ENCODE results near the gene DISP1. TPM values are rescaled to one million over a fixed set of nuclear protein-coding genes. Genes with fewer than 3 reads are reported as not detected.
"Not testable (repeated sequence)": the region's sequence is repeated elsewhere in the genome, so short reads cannot be mapped to it uniquely, and the experiment has no call there.

Gene DISP1
- total and polyA plus RNA-seq, 2 experiments from 2014 or later: 2.4 to 4.4 TPM

- no peak overlapping the region for H3K27ac ChIP-seq (ENCODE audit: low read depth)
- TF ChIP-seq EZH2 (IDR thresholded peaks at IDR 0.05; ENCODE audit: low read depth, unreplicated experiment) (no peak), EZH2phosphoT487 (IDR thresholded peaks at IDR 0.05; ENCODE audit: unreplicated experiment) (no peak), NANOG (IDR thresholded peaks at IDR 0.05; ENCODE audit: borderline replicate concordance) (no peak), POLR2AphosphoS5 (IDR thresholded peaks at IDR 0.05; ENCODE audit: low read depth) (no peak), CTCF (conservative IDR thresholded peaks at IDR 0.05; ENCODE audit: low read depth in 2 of 2) (no peak), ETS1 (IDR thresholded peaks at IDR 0.05) (no peak)
- no peaks in the 10 kb centered on the region for H3K27me3 ChIP-seq (ENCODE audit: insufficient read depth)
- H2AFZ ChIP-seq: no peak overlapping the region
- no peaks in the 10 kb centered on the region for H3K9me3 Mint-ChIP-seq
- no peak overlapping the region for H3K4me3 Mint-ChIP-seq
- no peaks in the 10 kb centered on the region for H3K79me2 ChIP-seq (replicated peaks; ENCODE audit: insufficient read depth)
- peak overlapping the region; percentile 37; the same call in 1 of the 2 replicates for H3K27ac Mint-ChIP-seq
- no peaks in the 10 kb centered on the region for H3K27me3 Mint-ChIP-seq (ENCODE audit: insufficient read depth, low read depth, poor library complexity)
- no peak for ATAC-seq
- DNase-seq (ENCODE audit: low spot score): no peak
- no peak overlapping the region for H3K4me2 ChIP-seq
- no peaks in the 10 kb centered on the region for H3K36me3 Mint-ChIP-seq (ENCODE audit: low read depth)
- no peak overlapping the region for H3K4me3 ChIP-seq
- no peaks in the 10 kb centered on the region for H4K20me1 ChIP-seq (replicated peaks; ENCODE audit: insufficient read depth)
- peaks cover 19% of the 10 kb centered on the region; the same call in 1 of the 2 replicates for H3K4me1 ChIP-seq (ENCODE audit: insufficient read depth)
- no peaks in the 10 kb centered on the region for H3K36me3 ChIP-seq (ENCODE audit: insufficient read depth)
- peaks cover 35% of the 10 kb centered on the region for H3K4me1 Mint-ChIP-seq
- no peaks in the 10 kb centered on the region for H3K9me2 ChIP-seq (ENCODE audit: insufficient read depth)
- H3F3A ChIP-seq (replicated peaks; ENCODE audit: low read depth): no peaks in the 10 kb centered on the region
These were observed 30.9 kb downstream of the DISP1 start for GRCh38 chr1:222845763-222846162.

- not testable (repeated sequence) for H3F3A ChIP-seq (replicated peaks; ENCODE audit: low read depth); H3K9me3 Mint-ChIP-seq; H3K36me3 ChIP-seq (ENCODE audit: insufficient read depth); H3K4me2 ChIP-seq; H3K27ac Mint-ChIP-seq; H3K27me3 Mint-ChIP-seq (ENCODE audit: insufficient read depth, low read depth, poor library complexity); H2AFZ ChIP-seq; DNase-seq (ENCODE audit: low spot score); H4K20me1 ChIP-seq (replicated peaks; ENCODE audit: insufficient read depth); H3K9me2 ChIP-seq (ENCODE audit: insufficient read depth); H3K27me3 ChIP-seq (ENCODE audit: insufficient read depth); H3K4me3 Mint-ChIP-seq; H3K79me2 ChIP-seq (replicated peaks; ENCODE audit: insufficient read depth); ATAC-seq; H3K4me1 ChIP-seq (ENCODE audit: insufficient read depth); H3K4me3 ChIP-seq; H3K27ac ChIP-seq (ENCODE audit: low read depth); H3K36me3 Mint-ChIP-seq (ENCODE audit: low read depth)
- H3K4me1 Mint-ChIP-seq: peaks cover 18% of the 10 kb centered on the region
These were observed 35.7 kb downstream of the DISP1 start for GRCh38 chr1:222850550-222850949.

GRCh38 chr1:222852326-222852725 is 37.5 kb downstream of the DISP1 start:
- H3K4me3 ChIP-seq: no peak overlapping the region
- no peaks in the 10 kb centered on the region for H4K20me1 ChIP-seq (replicated peaks; ENCODE audit: insufficient read depth)
- no peak overlapping the region for H3K4me2 ChIP-seq
- peaks cover 4% of the 10 kb centered on the region; the same call in 2 of the 3 replicates for H3K9me3 Mint-ChIP-seq
- DNase-seq (ENCODE audit: low spot score) (no peak), ATAC-seq (no peak)
- H3K4me3 Mint-ChIP-seq: no peak overlapping the region
- no peaks in the 10 kb centered on the region for H3K4me1 ChIP-seq (ENCODE audit: insufficient read depth)
- no peaks in the 10 kb centered on the region for H3K9me2 ChIP-seq (ENCODE audit: insufficient read depth)
- H3K27me3 ChIP-seq (ENCODE audit: insufficient read depth): no peaks in the 10 kb centered on the region
- H3K36me3 Mint-ChIP-seq (ENCODE audit: low read depth): peaks cover 10% of the 10 kb centered on the region
- no peaks in the 10 kb centered on the region for H3K27me3 Mint-ChIP-seq (ENCODE audit: insufficient read depth, low read depth, poor library complexity)
- no peaks in the 10 kb centered on the region for H3K79me2 ChIP-seq (replicated peaks; ENCODE audit: insufficient read depth)
- H3F3A ChIP-seq (replicated peaks; ENCODE audit: low read depth): no peaks in the 10 kb centered on the region
- H3K27ac ChIP-seq (ENCODE audit: low read depth): no peak overlapping the region
- no peak overlapping the region for H3K27ac Mint-ChIP-seq
- H3K36me3 ChIP-seq (ENCODE audit: insufficient read depth): no peaks in the 10 kb centered on the region
- peaks cover 8% of the 10 kb centered on the region; the same call in 2 of the 3 replicates for H3K4me1 Mint-ChIP-seq
- H2AFZ ChIP-seq: no peak overlapping the region
- no peak for TF ChIP-seq EZH2 (IDR thresholded peaks at IDR 0.05; ENCODE audit: low read depth, unreplicated experiment)
- TF ChIP-seq EZH2phosphoT487 (IDR thresholded peaks at IDR 0.05; ENCODE audit: unreplicated experiment): no peak
- TF ChIP-seq STAT1 (IDR thresholded peaks at IDR 0.05; ENCODE audit: unreplicated experiment): no peak
- no peak for TF ChIP-seq ZNF331 (CRISPR knock-in tag; IDR thresholded peaks at IDR 0.05; ENCODE audit: low read depth)
- TF ChIP-seq NANOG (IDR thresholded peaks at IDR 0.05; ENCODE audit: borderline replicate concordance): no peak
